Muscle layer of colon (tissue), 2 donors: ENCODE data around the gene KCTD20.
"Not testable (repeated sequence)": the region's sequence is repeated elsewhere in the genome, so short reads cannot be mapped to it uniquely, and the experiment has no call there.

Experiments used
- H3K27ac ChIP-seq: one replicate; pipeline ENCODE4 v1.7.0; 2013; ENCODE audit warnings: low read depth, mild to moderate bottlenecking, low read length, moderate library complexity
- H3K27me3 ChIP-seq, 2 donors: one replicate each; pipeline ENCODE4 v1.7.0; 2013; ENCODE audit warnings: low read length in 2 of 2, mild to moderate bottlenecking in 2 of 2; ENCODE audit not compliant: insufficient read depth in 2 of 2, control insufficient read depth in 1 of 2
- H3K36me3 ChIP-seq: one replicate; pipeline ENCODE4 v1.7.0; 2013; ENCODE audit warnings: mild to moderate bottlenecking, low read length; ENCODE audit not compliant: insufficient read depth
- H3K4me1 ChIP-seq: one replicate; pipeline ENCODE4 v1.7.0; 2013; ENCODE audit warnings: mild to moderate bottlenecking, low read length; ENCODE audit not compliant: insufficient read depth
- H3K4me3 ChIP-seq, 2 donors: one replicate each; pipeline ENCODE4 v1.7.0; 2013; ENCODE audit warnings: low read length in 2 of 2, low read depth in 1 of 2, mild to moderate bottlenecking in 1 of 2, moderate library complexity in 1 of 2
- H3K9ac ChIP-seq: one replicate; pipeline ENCODE4 v1.7.0; 2013; ENCODE audit warnings: low read length
- H3K9me3 ChIP-seq: one replicate; pipeline ENCODE4 v1.7.0; 2013; ENCODE audit warnings: mild to moderate bottlenecking, low read length
- donor health status: abdominal sarcoma.
- donor health status: Adenocarcinoma of cecum.

Gene KCTD20

DNA sequence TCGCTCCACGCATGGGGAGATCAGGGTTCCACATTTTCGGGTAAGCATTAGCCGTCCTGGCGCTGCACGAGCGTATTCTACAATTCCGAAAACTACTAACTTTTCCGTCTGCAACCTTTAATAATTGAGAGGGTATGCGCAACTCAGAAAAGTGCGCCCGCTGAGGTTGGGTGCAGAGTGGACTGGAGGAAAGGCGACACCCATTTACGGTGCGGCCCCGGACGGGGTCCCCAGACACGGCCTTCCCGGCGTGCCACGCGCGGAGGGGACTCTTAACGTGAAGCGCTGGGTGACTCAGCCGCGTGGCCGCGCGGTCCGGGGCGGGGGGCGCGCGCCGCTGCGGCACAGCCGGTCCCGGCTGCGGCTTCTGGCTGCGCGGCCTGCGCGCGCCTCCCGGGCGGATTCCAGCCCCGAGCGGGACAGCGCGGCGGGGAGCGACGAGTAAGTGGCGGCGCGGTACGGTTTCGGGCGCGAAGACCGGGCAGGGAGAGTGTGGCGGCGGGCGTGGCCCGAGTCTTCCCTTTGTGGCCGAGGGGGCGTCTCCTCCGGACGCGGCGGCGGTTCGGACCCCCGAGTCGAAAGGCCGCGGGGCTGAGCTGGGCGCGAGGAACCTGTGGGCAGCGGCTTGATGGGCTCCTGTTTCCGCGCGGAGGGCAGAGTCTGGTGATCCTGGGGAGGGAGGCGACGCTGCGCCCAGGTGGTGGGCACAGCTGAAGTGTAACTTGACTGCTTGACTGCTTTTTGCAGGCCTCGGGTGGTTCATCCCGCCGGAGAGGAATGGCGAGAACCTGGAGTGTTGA, at the start of gene KCTD20, which contains the start of gene PXT1:
KCTD20 (plus strand) TSS at position 330 of the 800 bp plus-strand sequence. CDS start 27,098 bp downstream, outside the sequence.
PXT1 (minus strand) TSS at position 184 of the 800 bp plus-strand sequence. CDS start 16,772 bp downstream, outside the sequence.
- Histone ChIP-seq H3K27me3 (no peaks in the 10 kb centered on the region), H3K4me1 (peaks cover 44% of the 10 kb centered on the region), H3K36me3 (no peaks in the 10 kb centered on the region), H3K9me3 (no peaks in the 10 kb centered on the region), H3K4me3 (peak within 1 kb of the TSS; percentile 85 to 87), H3K27ac (peak within 1 kb of the TSS; percentile 88), H3K9ac (peak within 1 kb of the TSS; percentile 96)

DNA sequence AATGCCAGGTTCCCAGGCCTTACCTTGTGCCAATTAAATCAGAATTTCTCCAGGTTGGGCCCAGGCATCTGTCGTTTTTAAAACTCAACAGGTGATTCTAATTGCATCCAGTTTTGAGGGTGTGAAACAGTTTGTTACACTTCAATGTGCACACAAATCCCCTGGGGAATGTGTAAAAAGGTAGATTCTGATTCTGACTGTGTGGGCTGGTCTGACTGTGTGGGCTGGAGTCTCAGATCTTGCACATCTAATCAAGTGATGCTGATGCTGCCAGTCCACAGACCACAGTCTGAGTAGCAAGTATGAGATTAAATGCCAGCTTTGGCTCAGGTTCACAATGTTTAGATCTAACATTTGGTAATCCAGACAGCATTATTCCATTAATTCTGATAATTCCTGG, 42.8 kb upstream of the KCTD20 start:
- no peak overlapping the region for H3K4me3 ChIP-seq
- no peak overlapping the region for H3K27ac ChIP-seq
- no peak overlapping the region for H3K9ac ChIP-seq
- no peaks in the 10 kb centered on the region for H3K9me3 ChIP-seq
- H3K36me3 ChIP-seq, result no peaks in the 10 kb centered on the region
- no peaks in the 10 kb centered on the region for H3K27me3 ChIP-seq
- no peaks in the 10 kb centered on the region for H3K4me1 ChIP-seq

DNA sequence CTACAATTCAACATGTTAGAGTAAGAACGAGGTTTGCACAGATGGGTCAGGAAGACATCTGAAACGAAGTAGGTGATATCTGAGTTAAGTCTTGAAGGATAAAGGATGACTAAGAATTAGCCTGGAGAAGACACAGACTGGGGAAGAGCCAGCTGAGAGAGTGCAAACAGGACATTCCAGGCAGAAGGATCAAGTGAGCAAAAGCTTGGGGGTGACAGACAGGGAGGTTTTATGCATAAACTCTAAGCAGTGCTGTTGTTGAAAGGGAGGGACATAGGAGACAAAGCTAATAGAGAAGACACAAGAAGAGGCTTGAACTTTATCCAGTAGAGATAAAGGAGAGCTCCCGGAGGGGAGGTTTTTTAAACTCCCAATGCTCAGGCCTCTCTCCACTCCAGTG, 40.3 kb upstream of the KCTD20 start:
- Histone ChIP-seq H3K4me1 (no peaks in the 10 kb centered on the region), H3K9ac (no peak overlapping the region), H3K4me3 (no peak overlapping the region), H3K27me3 (no peaks in the 10 kb centered on the region), H3K36me3 (no peaks in the 10 kb centered on the region), H3K27ac (no peak overlapping the region), H3K9me3 (no peaks in the 10 kb centered on the region)

DNA sequence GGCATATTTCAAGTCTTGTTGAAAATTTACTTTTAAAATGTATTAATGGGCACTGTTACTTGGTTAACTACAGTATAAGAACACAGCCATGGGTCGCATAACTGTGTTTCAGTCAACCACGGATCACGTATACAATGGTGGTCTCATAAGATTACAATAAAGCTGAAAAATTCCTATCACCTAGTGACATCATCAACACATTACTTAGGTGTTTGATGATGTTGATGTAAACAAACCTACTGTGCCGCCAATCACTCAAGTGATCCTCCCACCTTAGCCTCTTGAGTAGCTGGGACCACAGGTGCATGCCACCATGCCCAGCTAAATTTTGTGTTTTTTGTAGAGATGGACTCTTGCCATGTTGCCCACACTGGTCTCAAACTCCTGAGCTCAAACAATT, 38.6 kb upstream of the KCTD20 start:
- Histone ChIP-seq H3K9ac (no peak overlapping the region), H3K27ac (no peak overlapping the region), H3K27me3 (no peaks in the 10 kb centered on the region), H3K4me3 (no peak overlapping the region), H3K4me1 (no peaks in the 10 kb centered on the region), H3K36me3 (no peaks in the 10 kb centered on the region), H3K9me3 (no peaks in the 10 kb centered on the region)

DNA sequence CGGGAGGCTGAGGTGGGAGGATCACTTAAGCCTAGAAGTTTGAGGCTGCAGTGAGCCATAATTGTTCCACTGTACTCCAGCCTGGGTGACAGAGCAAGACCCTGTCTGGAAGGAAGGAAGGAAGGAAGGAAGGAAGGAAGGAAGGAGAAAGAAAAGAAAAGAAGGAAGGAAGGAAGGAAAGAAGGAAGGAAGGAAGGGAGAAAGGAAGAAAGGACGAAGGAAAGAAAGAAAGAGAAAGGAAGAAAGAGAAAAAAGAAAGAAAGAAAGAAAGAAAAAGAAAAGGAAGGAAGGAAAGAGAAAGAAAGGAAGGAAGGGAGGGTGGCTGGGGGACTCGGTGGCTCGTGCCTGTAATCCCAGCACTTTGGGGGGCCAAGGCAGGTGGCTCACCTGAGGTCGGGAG, 33.1 kb upstream of the KCTD20 start:
- H3K9me3 ChIP-seq, H3K27me3 ChIP-seq, H3K27ac ChIP-seq, H3K9ac ChIP-seq, H3K4me1 ChIP-seq, H3K36me3 ChIP-seq, H3K4me3 ChIP-seq: not testable (repeated sequence)

DNA sequence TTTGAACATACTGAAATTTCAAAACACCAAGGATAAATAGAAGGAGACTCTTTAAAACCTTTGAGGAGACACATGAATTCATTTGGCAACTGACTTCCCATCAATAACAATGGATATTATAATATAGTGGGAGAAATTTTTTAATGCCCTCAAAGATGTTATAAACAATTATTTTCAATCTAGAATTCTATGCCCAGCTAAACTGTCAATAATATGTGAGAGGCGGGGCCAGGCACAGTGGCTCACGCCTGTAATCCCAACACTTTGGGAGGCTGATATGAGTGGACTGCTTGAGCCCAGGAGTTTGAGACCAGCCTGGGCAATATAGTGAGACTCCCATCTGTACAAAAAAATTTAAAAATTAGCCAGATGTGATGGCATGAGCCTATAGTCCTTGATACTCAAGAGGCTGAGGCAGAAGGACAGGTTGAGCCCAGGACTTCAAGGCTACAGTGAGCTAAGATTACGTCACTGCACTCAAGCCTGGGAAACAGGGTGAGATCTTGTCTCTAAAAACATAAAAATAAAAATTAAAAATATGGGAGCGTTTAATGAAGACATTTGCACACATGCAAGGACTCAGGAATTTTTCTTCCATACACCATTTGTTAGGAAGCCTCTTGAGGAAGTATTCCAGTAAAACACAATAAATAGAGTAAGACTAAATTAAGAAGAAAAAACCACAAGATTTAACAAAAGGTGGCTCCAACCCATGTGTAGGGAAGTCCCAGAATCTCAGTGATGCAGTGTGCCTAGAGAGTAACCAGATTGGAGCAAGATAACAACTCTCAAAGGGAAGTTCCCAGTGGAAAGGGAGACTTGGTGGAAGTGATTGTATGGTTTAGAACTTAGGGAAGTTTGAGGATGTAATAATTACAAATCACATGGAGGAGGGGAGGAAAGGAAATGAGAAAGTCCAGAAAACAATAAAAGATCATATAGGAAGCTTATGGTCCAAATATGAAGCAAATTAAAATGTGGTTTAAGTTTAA, 29.0 kb upstream of the KCTD20 start:
- no peak overlapping the region for H3K9ac ChIP-seq
- H3K9me3 ChIP-seq, result no peaks in the 10 kb centered on the region
- no peaks in the 10 kb centered on the region for H3K4me1 ChIP-seq
- no peak overlapping the region for H3K27ac ChIP-seq
- no peaks in the 10 kb centered on the region for H3K27me3 ChIP-seq
- H3K36me3 ChIP-seq, result no peaks in the 10 kb centered on the region
- H3K4me3 ChIP-seq, result no peak overlapping the region

DNA sequence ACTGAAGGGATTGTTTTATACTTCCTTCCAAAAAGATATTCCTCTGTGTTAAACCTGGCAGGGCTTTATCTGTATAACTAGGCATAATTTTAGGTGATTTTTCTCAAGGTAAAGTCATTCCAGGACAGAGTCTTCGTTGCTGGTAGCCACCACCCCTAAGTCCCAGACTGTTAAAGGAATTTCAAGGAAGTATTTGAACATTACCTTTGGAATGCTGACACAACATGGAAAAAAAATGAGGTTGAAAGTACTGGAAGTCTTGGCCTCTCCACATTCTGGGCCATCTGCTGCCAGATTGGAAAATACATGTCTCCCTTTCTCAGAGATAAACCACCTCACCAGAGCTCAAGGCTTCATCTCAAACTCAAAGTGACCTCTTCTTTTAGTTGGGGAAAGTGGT, 28.3 kb upstream of the KCTD20 start:
- H3K36me3 ChIP-seq, result no peaks in the 10 kb centered on the region
- H3K4me3 ChIP-seq, result no peak overlapping the region
- H3K27ac ChIP-seq, result no peak overlapping the region
- H3K9me3 ChIP-seq, result no peaks in the 10 kb centered on the region
- H3K27me3 ChIP-seq, result no peaks in the 10 kb centered on the region
- no peak overlapping the region for H3K9ac ChIP-seq
- no peaks in the 10 kb centered on the region for H3K4me1 ChIP-seq

DNA sequence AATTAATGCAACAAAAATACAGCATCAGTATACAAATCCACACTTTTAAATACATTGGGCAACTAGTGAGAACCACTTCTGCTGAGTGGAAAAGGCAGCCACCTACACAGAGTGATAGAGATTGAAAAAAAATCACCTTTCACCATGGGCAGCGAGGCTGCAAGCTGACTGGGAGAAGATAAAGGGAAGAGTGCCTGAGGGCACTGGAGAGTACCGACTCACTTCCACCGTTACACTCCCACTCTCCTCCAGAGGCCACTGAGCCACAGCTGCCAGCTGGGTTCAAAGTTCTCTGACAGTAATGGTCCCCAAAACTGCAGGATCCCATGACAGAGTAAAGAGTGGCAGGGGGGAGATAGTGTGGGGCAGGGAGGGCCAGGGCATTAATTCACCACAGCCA, 24.2 kb upstream of the KCTD20 start:
- no peaks in the 10 kb centered on the region for H3K36me3 ChIP-seq
- H3K27ac ChIP-seq, result no peak overlapping the region
- peaks cover 9% of the 10 kb centered on the region for H3K4me1 ChIP-seq
- no peak overlapping the region for H3K4me3 ChIP-seq
- no peaks in the 10 kb centered on the region for H3K9me3 ChIP-seq
- no peak overlapping the region for H3K9ac ChIP-seq
- H3K27me3 ChIP-seq, result no peaks in the 10 kb centered on the region

DNA sequence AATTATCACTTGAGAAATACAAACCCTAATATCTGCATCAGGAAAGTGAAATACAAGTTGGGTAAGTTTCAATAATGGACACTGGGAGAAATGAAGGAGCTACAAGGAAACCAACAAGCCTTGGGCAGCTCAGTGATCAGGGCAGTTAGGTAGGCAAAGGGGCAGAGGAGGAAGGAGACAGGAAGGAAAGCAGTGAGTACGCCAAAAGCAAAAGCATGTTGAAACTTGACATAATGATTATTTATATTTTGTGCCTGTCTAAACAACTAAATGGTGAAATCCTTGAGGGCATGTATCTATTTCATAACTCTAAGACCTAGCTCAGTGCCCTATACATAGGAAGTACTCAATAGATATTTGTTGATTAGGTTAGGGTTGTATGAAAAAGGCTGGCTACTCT, 23.5 kb upstream of the KCTD20 start:
- Histone ChIP-seq H3K9ac (no peak overlapping the region), H3K27ac (no peak overlapping the region), H3K4me3 (no peak overlapping the region), H3K4me1 (peaks cover 9% of the 10 kb centered on the region), H3K27me3 (no peaks in the 10 kb centered on the region), H3K36me3 (no peaks in the 10 kb centered on the region), H3K9me3 (no peaks in the 10 kb centered on the region)

DNA sequence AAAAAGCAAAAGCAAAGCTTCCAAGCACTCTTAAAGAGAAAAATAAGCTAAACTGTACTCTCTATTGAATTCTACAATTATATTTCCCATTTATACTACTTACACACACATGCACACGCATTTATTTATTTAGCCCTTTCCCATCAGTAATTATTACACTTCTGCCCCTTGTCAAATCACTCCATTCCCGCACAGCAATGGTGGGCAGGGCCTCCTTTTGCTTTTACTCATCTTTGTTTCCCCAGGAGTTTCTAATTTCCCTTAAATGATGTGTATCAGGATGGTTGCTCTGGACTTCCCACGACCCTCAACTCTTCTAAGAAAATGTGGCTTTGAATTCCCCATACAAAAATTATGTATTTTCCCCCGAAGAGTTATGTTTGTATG, 20.1 kb upstream of the KCTD20 start:
- Histone ChIP-seq H3K27ac (peak overlapping the region; percentile 72), H3K4me3 (peak overlapping the region in 1 of 2 donors; percentile 68), H3K36me3 (no peaks in the 10 kb centered on the region), H3K4me1 (peaks cover 9% of the 10 kb centered on the region), H3K9ac (peak overlapping the region; percentile 77), H3K9me3 (no peaks in the 10 kb centered on the region), H3K27me3 (no peaks in the 10 kb centered on the region)

DNA sequence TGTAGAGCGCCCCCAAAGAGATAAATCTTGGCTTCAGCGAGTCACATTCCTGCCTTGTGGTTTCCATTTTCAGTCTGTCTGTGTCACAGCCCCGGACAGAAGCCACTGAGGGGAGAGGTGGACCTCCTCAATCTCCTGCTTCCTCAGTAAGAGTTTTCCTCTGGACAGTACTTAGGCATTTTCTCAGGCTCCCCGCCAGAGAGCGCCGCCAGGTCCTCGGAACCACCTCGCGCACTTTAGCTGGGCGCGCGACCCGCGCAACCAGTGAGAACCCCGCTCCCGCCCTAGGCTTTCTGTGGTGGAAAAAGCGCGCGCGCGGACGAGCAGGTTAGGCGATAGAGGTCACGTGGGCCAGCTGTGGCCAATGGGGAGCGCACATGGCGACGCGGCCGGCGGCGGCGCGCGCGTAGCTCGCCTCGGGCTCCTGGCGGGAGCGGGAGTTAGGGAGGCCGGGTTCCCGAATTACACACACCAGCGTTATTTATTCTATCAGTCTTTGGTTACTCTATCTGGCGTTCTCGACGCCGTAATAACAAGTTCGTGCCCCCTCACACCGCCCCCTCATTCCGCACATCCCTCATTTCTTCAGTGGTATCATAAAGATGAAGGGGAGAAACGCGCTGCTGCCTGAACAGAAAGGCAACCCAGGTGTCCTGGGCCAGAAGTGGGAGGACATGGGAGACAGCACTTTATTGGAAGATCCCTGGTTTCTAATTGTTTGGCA, 19.5 kb upstream of the KCTD20 start:
- H3K4me1 ChIP-seq, result peaks cover 9% of the 10 kb centered on the region
- H3K27me3 ChIP-seq, result no peaks in the 10 kb centered on the region
- H3K36me3 ChIP-seq, result no peaks in the 10 kb centered on the region
- H3K9me3 ChIP-seq, result no peaks in the 10 kb centered on the region
- H3K9ac ChIP-seq, result peak overlapping the region; percentile 77
- peak overlapping the region; percentile 72 for H3K27ac ChIP-seq
- peak overlapping the region; percentile 23 to 68 for H3K4me3 ChIP-seq
